Heart left ventricle (tissue), 16 donors: ENCODE data around the gene TMEM176A. TPM values are rescaled to one million over a fixed set of nuclear protein-coding genes. Genes with fewer than 3 reads are reported as not detected.

Source experiments
- ATAC-seq, 4 donors: fragments of 200-7000 bp; cut with Tn5 transposase; one replicate each; pipeline ENCODE4 v1.9.1; 2020 to 2022; ENCODE audit warnings: moderate library complexity in 4 of 4, mild to moderate bottlenecking in 3 of 4, moderate number of reproducible peaks in 1 of 4
- DNase-seq, 5 donors: peaks; one replicate each; pipeline ENCODE4 v3.0.0-alpha.2; 2020
- H3K27ac ChIP-seq, 12 donors: fragments of 200-600 bp; sonication (generic) in 4 of 12; one replicate each; pipeline versions ENCODE4 v1.5.0 to v1.8.0; 2016 to 2022; ENCODE audit warnings: mild to moderate bottlenecking in 2 of 12
- H3K27me3 ChIP-seq, 9 donors: fragments of 200-600 bp; sonication (generic) in 2 of 9; one replicate each; pipeline versions ENCODE4 v1.5.1 to v1.8.0; 2016 to 2022; ENCODE audit warnings: mild to moderate bottlenecking in 3 of 9
- H3K36me3 ChIP-seq, 9 donors: fragments of 200-600 bp; sonication (generic) in 2 of 9; one replicate each; pipeline versions ENCODE4 v1.5.0 to v1.8.0; 2018 to 2022; ENCODE audit warnings: mild to moderate bottlenecking in 2 of 9
- H3K4me1 ChIP-seq, 12 donors: fragments of 200-600 bp; sonication (generic) in 4 of 12; one replicate each; pipeline versions ENCODE4 v1.5.0 to v1.8.0; 2016 to 2022; ENCODE audit warnings: mild to moderate bottlenecking in 3 of 12
- H3K4me3 ChIP-seq, 12 donors: fragments of 200-600 bp; sonication (generic) in 4 of 12; one replicate each; pipeline versions ENCODE4 v1.5.0 to v1.8.0; 2017 to 2022; ENCODE audit warnings: mild to moderate bottlenecking in 9 of 12, moderate library complexity in 4 of 12
- H3K9me3 ChIP-seq, 12 donors: fragments of 200-600 bp; sonication (generic) in 4 of 12; one replicate each; pipeline versions ENCODE4 v1.5.0 to v1.8.0; 2016 to 2022; ENCODE audit warnings: mild to moderate bottlenecking in 1 of 12
- POLR2A ChIP-seq, 2 donors: fragments of 450-650 bp; IDR thresholded peaks; one replicate each; pipeline ENCODE4 v1.6.1; 2017; ENCODE audit warnings: antibody characterized with exemption in 2 of 2, mild to moderate bottlenecking in 2 of 2, moderate library complexity in 2 of 2
- WGBS, 4 donors: extraction: QIAGEN DNeasy Blood & Tissue Kit in 2 of 4; methylation state at CpG; one replicate each; pipeline versions ENCODE4 v1.1.5 to v1.1.7; 2013 to 2018; 5-methylcytosine and 5-hydroxymethylcytosine counted together
- intact Hi-C, 10 donors: fragments of 100-400 bp; cut with DNase I; formaldehyde crosslinking; loops; one replicate each; pipeline versions ENCODE4 v1.11.1 to v1.14.2; 2022
- polyA plus RNA-seq, 2 donors: library from polyadenylated mRNA; stranded (reverse); fragments of 200-250 nt; gene quantifications; one replicate each; pipeline ENCODE4 v1.2.3, GENCODE V29; 2013
- total RNA-seq, 9 donors: library from RNA; depleted of rRNA in 2 of 9; stranded (reverse); fragments of >200 nt in 2 of 9; fragmentation: NEBNext Ultra II Directional in 3 of 9; extraction: Animal tissue kit (Norgen Biotek cat#: 25700) in 3 of 9; gene quantifications; one replicate each; pipeline versions ENCODE4 v1.1.0 to v1.2.4, GENCODE V29; 2016 to 2023
- TF ChIP-seq, protein P1 (sequence below), 12 donors: fragments of 200-600 bp; sonication (generic) in 4 of 12; IDR thresholded peaks; one replicate each; pipeline versions ENCODE4 v1.5.0 to v1.8.0; 2018 to 2022; ENCODE audit warnings: antibody characterized with exemption in 12 of 12, mild to moderate bottlenecking in 5 of 12
- donor health status: ischemic (EF 13 %, LVEDD 7.1; RV severe dilation, severe dysfunction).
- donor health status: healthy with polysubstance abuse.
- donor health status: DM: no; HTN: yes; CAD: no.
- donor health status: DM: no; HTN: no; CAD: no.
- donor health status: ischemic (EF 25% LVEDD 6.9; RV normal size, moderate dysfunction).
- donor health status: ischemic (EF 25% LVEDD 5.7; RV mildly dilated, moderate dysfunction).
- donor health status: healthy.
- donor health status: DM: yes; HTN: yes; CAD: no.
- donor health status: ischemic (EF 35%, LVEDD 5.7; RV mildly dilated, moderate dysfunction).
- donor health status: nonischemic (EF 11% LVEDD 7.7; RV severe dilation, severe dysfunction).
- donor health status: DM: yes; HTN: yes; CAD: no.
- donor health status: PGD.
- donor health status: ischemic (EF 29% LVEDD 5.4; RV normal size, mild dysfunction).
- donor health status: nonischemic (EF 23%, LVEDD 6.1; RV moderate dilation, normal function).

TMEM176A gene
- total and polyA plus RNA-seq, 11 donors, result 10.2 to 77.1 (median 29.7) TPM

DNA sequence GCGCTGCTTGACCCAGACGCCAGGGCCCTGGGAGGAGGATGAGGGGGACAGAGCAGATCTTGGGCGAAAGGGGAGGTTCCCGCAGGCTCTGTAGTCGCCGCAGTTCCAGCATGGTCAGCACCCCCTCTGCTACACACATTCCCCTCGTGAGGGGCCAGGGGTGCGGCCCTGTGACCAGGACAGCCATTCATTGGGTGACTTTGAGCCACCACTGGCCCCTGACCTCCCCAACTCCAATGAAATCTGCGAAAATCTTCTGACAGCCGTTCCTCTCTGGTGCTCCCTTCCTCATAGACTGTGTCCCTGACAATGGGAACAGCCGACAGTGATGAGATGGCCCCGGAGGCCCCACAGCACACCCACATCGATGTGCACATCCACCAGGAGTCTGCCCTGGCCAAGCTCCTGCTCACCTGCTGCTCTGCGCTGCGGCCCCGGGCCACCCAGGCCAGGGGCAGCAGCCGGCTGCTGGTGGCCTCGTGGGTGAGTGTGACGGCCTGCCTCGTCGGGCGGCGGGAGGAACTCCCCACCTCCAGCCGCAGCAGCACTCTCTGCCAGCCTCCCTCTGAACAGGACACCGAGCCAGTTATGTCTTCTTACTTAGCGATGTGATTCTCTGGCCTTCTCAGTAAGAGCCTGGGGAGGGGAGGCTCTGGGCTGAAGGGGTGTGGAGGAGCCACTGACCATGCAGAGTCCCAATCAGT, 825 bp downstream of the TMEM176A start:
- peak in 1 of 5 donors; percentile 35 for DNase-seq
- intact Hi-C loops, result no loop called here
- WGBS, 4 donors, result 57 to 75% (median 68%) methylated on average over 18 to 26 of the region's 26 CpGs

DNA sequence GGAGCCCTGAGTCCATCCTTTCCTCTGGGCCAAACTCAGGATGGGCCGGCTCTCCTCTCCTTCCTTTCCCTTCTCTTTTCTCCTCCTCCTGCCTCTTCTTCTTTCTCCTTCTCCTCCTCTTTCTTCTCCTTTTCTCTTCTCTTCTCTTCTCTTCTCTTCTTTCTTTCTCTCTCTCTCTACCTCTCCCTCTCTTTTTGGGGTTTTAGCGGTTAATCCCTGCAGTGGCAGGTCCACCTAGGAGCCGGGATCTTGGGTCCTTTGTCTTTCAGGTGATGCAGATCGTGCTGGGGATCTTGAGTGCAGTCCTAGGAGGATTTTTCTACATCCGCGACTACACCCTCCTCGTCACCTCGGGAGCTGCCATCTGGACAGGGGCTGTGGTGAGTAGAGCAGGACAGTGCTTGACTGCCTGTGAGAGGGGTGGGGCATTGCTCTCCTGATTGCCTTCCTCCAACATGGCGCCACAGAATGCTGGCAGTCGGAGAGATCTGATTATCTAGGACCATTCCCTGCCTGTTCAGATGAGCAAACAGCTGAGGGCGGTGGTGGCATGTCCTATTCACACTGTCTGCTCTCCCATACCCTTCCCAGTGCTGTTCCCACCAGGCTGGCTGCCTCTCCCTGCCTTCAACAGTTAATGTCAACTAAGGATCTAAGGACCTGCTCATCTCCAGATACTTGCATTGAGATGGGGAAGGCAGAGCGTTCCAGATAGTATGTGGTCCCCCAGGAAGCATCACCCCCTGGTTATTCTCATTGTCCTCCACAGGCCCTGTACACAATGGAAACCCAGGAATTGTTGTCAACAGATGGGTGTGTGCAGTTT, 1.6 kb downstream of the TMEM176A start:
- 90 to 94% (median 91%) methylated on average over 12 of the region's 12 CpGs for WGBS, 4 donors
- Histone ChIP-seq H3K4me1 (peaks cover 0 to 45% (median 11%) of the 10 kb centered on the region in 12 donors), H3K9me3 (peaks cover 0 to 18% (median 8%) of the 10 kb centered on the region in 12 donors), H3K4me3 (peak overlapping the region in 7 of 12 donors; percentile 64 to 91 (median 68)), H3K36me3 (peaks cover 0 to 17% (median 0%) of the 10 kb centered on the region in 9 donors), H3K27me3 (peaks cover 0 to 36% (median 8%) of the 10 kb centered on the region in 9 donors), H3K27ac (peak overlapping the region in 2 of 12 donors; percentile 2 to 58)
- DNase-seq, result no peak
- no peak for TF ChIP-seq POLR2A (IDR thresholded peaks at IDR 0.05)
- TF ChIP-seq, protein P1, sequence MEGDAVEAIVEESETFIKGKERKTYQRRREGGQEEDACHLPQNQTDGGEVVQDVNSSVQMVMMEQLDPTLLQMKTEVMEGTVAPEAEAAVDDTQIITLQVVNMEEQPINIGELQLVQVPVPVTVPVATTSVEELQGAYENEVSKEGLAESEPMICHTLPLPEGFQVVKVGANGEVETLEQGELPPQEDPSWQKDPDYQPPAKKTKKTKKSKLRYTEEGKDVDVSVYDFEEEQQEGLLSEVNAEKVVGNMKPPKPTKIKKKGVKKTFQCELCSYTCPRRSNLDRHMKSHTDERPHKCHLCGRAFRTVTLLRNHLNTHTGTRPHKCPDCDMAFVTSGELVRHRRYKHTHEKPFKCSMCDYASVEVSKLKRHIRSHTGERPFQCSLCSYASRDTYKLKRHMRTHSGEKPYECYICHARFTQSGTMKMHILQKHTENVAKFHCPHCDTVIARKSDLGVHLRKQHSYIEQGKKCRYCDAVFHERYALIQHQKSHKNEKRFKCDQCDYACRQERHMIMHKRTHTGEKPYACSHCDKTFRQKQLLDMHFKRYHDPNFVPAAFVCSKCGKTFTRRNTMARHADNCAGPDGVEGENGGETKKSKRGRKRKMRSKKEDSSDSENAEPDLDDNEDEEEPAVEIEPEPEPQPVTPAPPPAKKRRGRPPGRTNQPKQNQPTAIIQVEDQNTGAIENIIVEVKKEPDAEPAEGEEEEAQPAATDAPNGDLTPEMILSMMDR (IDR thresholded peaks at IDR 0.05), result no peak
- intact Hi-C loops, result no loop called here
- ATAC-seq, result no peak

More for the DNA sequence above, 825 bp downstream of the TMEM176A start:
- TF ChIP-seq POLR2A (IDR thresholded peaks at IDR 0.05), result no peak
- TF ChIP-seq, protein P1 (IDR thresholded peaks at IDR 0.05), result no peak
- peak in 2 of 4 donors; percentile 4 to 7 for ATAC-seq
- Histone ChIP-seq H3K4me3 (peak overlapping the region; percentile 37 to 91 (median 67)), H3K4me1 (peaks cover 0 to 45% (median 11%) of the 10 kb centered on the region in 12 donors), H3K27me3 (peaks cover 0 to 36% (median 8%) of the 10 kb centered on the region in 9 donors), H3K27ac (peak overlapping the region in 9 of 12 donors; percentile 17 to 83 (median 66)), H3K9me3 (peaks cover 0 to 11% (median 7%) of the 10 kb centered on the region in 12 donors), H3K36me3 (peaks cover 0 to 17% (median 0%) of the 10 kb centered on the region in 9 donors)

DNA sequence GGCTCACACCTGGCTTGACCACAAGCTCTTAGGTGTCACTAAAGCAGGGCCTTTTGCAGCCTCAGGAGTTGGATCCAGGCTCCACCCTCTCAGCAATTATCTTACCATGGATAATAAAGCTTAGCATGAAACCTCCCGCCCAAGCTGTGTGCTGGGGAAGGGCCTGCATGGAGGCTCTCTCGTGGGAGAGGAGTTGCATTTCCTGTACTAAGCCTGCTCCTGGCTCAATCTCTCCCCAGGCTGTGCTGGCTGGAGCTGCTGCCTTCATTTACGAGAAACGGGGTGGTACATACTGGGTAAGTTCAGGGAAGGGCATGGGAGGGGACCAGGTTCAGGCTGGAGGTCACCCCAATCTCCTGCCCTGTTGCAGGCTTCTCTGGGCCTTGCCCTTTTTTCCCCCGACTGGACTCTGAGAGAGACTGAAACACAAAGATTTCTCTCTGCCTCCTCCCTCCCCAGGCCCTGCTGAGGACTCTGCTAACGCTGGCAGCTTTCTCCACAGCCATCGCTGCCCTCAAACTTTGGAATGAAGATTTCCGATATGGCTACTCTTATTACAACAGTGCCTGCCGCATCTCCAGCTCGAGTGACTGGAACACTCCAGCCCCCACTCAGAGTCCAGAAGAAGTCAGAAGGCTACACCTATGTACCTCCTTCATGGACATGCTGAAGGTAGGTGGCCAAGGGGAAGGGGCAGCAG, 2.7 kb downstream of the TMEM176A start:
- H3K27ac ChIP-seq, result peak overlapping the region in 3 of 12 donors; percentile 3 to 33 (median 15)
- intact Hi-C loops, result no loop called here
- peaks cover 0 to 31% (median 8%) of the 10 kb centered on the region in 9 donors for H3K27me3 ChIP-seq
- peaks cover 0 to 17% (median 0%) of the 10 kb centered on the region in 9 donors for H3K36me3 ChIP-seq
- peak; percentile 1 to 47 (median 20) for ATAC-seq
- WGBS, 4 donors, result 56 to 66% (median 59%) methylated on average over 10 of the region's 10 CpGs
- H3K9me3 ChIP-seq, result peaks cover 0 to 18% (median 8%) of the 10 kb centered on the region in 12 donors
- DNase-seq, result peak in 1 of 5 donors; percentile 34
- TF ChIP-seq, protein P1 (IDR thresholded peaks at IDR 0.05), result no peak
- TF ChIP-seq POLR2A (IDR thresholded peaks at IDR 0.05), result no peak
- H3K4me3 ChIP-seq, result peak overlapping the region in 1 of 12 donors; percentile 2
- peaks cover 0 to 45% (median 10%) of the 10 kb centered on the region in 12 donors for H3K4me1 ChIP-seq
